K562 (cell line): ENCODE measurements around the gene RTBDN. TPM values are rescaled to one million over a fixed set of nuclear protein-coding genes. Genes with fewer than 3 reads are reported as not detected.

Experiments used
- FOXM1 ChIP-seq, 2 experiments: fragments of 450-650 bp in 1 of 2; sonication (generic) in 1 of 2; formaldehyde crosslinking in 1 of 2; IDR thresholded peaks; 2 replicates each; pipeline versions ENCODE4 v1.6.1 to v1.9.0; 2017 to 2022; ENCODE audit warnings: low read depth in 2 of 2, mild to moderate bottlenecking in 2 of 2, missing genetic modification reagents in 1 of 2, moderate library complexity in 1 of 2
- FUS ChIP-seq: fragments of 200-400 bp; formaldehyde crosslinking; optimal IDR thresholded peaks from 2 replicates; pipeline ENCODE3; 2017; ENCODE audit warnings: low read depth, low read length
- HNRNPK ChIP-seq: fragments of 200-400 bp; formaldehyde crosslinking; IDR thresholded peaks from one replicate; pipeline ENCODE4 v1.6.1; 2018; ENCODE audit warnings: mild to moderate bottlenecking, low read depth, low read length; ENCODE audit not compliant: poor library complexity, severe bottlenecking
- MTA2 ChIP-seq: fragments of 450-650 bp; IDR thresholded peaks from 2 replicates; pipeline ENCODE4 v1.6.1; 2016; ENCODE audit warnings: low read depth
- NR2F6 ChIP-seq: fragments of 450-650 bp; formaldehyde crosslinking; IDR thresholded peaks from 2 replicates; pipeline ENCODE4 v1.4.0; 2020; ENCODE audit warnings: mild to moderate bottlenecking
- NR4A1 ChIP-seq, 2 experiments: fragments of 250-450 bp in 1 of 2; fragments of 450-650 bp in 1 of 2; sonication (Bioruptor Pico) in 1 of 2; IDR thresholded peaks; 2 replicates each; pipeline versions ENCODE4 v1.4.0 to v1.6.1; 2016 to 2020; ENCODE audit warnings: mild to moderate bottlenecking in 2 of 2, missing compliant biosample characterization in 1 of 2, missing genetic modification characterization in 1 of 2, moderate library complexity in 1 of 2
- NUFIP1 ChIP-seq: fragments of 450-650 bp; IDR thresholded peaks from 2 replicates; pipeline ENCODE4 v1.6.1; 2018; ENCODE audit not compliant: partially characterized antibody
- OTX1 ChIP-seq: fragments of 450-650 bp; formaldehyde crosslinking; IDR thresholded peaks from 2 replicates; pipeline ENCODE4 v1.4.0; 2022; ENCODE audit warnings: mild to moderate bottlenecking
- PRDM10 ChIP-seq: fragments of 450-650 bp; IDR thresholded peaks from 2 replicates; pipeline ENCODE4 v1.6.1; 2018; ENCODE audit not compliant: partially characterized antibody
- PYGO2 ChIP-seq: fragments of 450-650 bp; IDR thresholded peaks from 2 replicates; pipeline ENCODE4 v1.6.1; 2016; ENCODE audit warnings: mild to moderate bottlenecking, missing genetic modification characterization, moderate library complexity, missing compliant biosample characterization
- SP1 ChIP-seq: sonication (generic); formaldehyde crosslinking; IDR thresholded peaks from 2 replicates; pipeline ENCODE4 v1.8.1; 2022; ENCODE audit warnings: mild to moderate bottlenecking, missing genetic modification reagents
- TFAM ChIP-seq: fragments of 250-450 bp; sonication (Bioruptor Pico); conservative IDR thresholded peaks from 2 replicates; pipeline ENCODE4 v1.5.0; 2021; ENCODE audit warnings: mild to moderate bottlenecking, moderate library complexity
- ZNF764 ChIP-seq: fragments of 250-450 bp; sonication (Bioruptor Pico); IDR thresholded peaks from 2 replicates; pipeline ENCODE4 v1.4.0; 2020; ENCODE audit warnings: low read depth, mild to moderate bottlenecking, moderate library complexity
- polyA plus RNA-seq, 8 experiments: library from polyadenylated mRNA; depleted of rRNA in 4 of 8; stranded (reverse) in 5 of 8; unstranded in 3 of 8; fragments of >200 nt; fragmentation: Nextera tagmentation in 2 of 8; fragmentation: Illumina TruSeq in 1 of 8; extraction: Ambion mirVana in 2 of 8; extraction: Trizol in 1 of 8; gene quantifications; 2 replicates each; pipeline versions ENCODE4 v1.2.1 to v1.2.3, GENCODE V29; 2011 to 2014; ENCODE audit warnings: inconsistent platforms in 1 of 8, missing spikeins in 1 of 8
- total RNA-seq, 7 experiments: library from RNA; depleted of rRNA in 6 of 7; stranded (reverse); fragments of >200 nt in 6 of 7; fragmentation: Illumina TruSeq in 2 of 7; extraction: Trizol in 2 of 7; gene quantifications; 2 replicates each; pipeline versions ENCODE4 v1.2.1 to v1.2.3, GENCODE V29; 2011 to 2021; ENCODE audit warnings: low replicate concordance in 1 of 7
- TF ChIP-seq, protein P1 (sequence below): sonication (generic); formaldehyde crosslinking; IDR thresholded peaks from 2 replicates; pipeline ENCODE4 v1.8.0; 2022; ENCODE audit warnings: mild to moderate bottlenecking, missing genetic modification reagents
- TF ChIP-seq, protein P2 (sequence below): sonication (generic); formaldehyde crosslinking; IDR thresholded peaks from 2 replicates; pipeline ENCODE4 v1.8.0; 2022; ENCODE audit warnings: mild to moderate bottlenecking, missing genetic modification reagents, borderline replicate concordance

The RTBDN gene
- total and polyA plus RNA-seq, 9 of the 15 experiments (the other 6 are each of a cell fraction or from before 2014, with no cell fraction given), result 0.20 to 2.3 (median 0.72) TPM; not detected in 1

- TF ChIP-seq FUS (peak; percentile 98), NR2F6 (CRISPR knock-in tag) (peak; percentile 66; the same call in 1 of the 2 replicates), ZNF764 (CRISPR knock-in tag) (0 out of 2 replicates have a peak, but pooled peaks have one; percentile 25), PRDM10 (peak; percentile 72), MTA2 (no peak), NUFIP1 (no peak), OTX1 (CRISPR knock-in tag) (peak; percentile 82; the same call in 1 of the 2 replicates), NR4A1 (CRISPR knock-in tag; IDR thresholded peaks at IDR 0.05) (no peak), NR4A1 (tag; IDR thresholded peaks at IDR 0.05) (peak; percentile 60; the same call in 1 of the 2 replicates), HNRNPK (peak; percentile 58), PYGO2 (no peak), FOXM1 (IDR thresholded peaks at IDR 0.05; ENCODE audit: low read depth) (no peak), FOXM1 (CRISPR knock-in tag; IDR thresholded peaks at IDR 0.05; ENCODE audit: low read depth) (peak; percentile 78; the same call in 1 of the 2 replicates), TFAM (CRISPR knock-in tag) (no peak), SP1 (CRISPR knock-in tag) (peak; percentile 93)
- TF ChIP-seq, protein P1, sequence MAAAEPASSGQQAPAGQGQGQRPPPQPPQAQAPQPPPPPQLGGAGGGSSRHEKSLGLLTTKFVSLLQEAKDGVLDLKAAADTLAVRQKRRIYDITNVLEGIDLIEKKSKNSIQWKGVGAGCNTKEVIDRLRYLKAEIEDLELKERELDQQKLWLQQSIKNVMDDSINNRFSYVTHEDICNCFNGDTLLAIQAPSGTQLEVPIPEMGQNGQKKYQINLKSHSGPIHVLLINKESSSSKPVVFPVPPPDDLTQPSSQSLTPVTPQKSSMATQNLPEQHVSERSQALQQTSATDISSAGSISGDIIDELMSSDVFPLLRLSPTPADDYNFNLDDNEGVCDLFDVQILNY (CRISPR knock-in tag), result peak; percentile 83; the same call in 1 of the 2 replicates
- TF ChIP-seq, protein P2, sequence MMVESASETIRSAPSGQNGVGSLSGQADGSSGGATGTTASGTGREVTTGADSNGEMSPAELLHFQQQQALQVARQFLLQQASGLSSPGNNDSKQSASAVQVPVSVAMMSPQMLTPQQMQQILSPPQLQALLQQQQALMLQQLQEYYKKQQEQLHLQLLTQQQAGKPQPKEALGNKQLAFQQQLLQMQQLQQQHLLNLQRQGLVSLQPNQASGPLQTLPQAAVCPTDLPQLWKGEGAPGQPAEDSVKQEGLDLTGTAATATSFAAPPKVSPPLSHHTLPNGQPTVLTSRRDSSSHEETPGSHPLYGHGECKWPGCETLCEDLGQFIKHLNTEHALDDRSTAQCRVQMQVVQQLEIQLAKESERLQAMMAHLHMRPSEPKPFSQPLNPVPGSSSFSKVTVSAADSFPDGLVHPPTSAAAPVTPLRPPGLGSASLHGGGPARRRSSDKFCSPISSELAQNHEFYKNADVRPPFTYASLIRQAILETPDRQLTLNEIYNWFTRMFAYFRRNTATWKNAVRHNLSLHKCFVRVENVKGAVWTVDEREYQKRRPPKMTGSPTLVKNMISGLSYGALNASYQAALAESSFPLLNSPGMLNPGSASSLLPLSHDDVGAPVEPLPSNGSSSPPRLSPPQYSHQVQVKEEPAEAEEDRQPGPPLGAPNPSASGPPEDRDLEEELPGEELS, result no peak
These were observed 42.9 kb downstream of the RTBDN start, which contains the start of gene JUNB (continued) for GRCh38 chr19:12791345-12792050.
